ENCODE data around the gene NF2. TPM values are rescaled to one million over a fixed set of nuclear protein-coding genes. Genes with fewer than 3 reads are reported as not detected.

NF2 gene
- total RNA-seq, 1 donor from 2014 or later: 73.0 TPM

- H3K4me1 Mint-ChIP-seq (ENCODE audit: low read depth): peaks cover 4% of the 10 kb centered on the region
- no peaks in the 10 kb centered on the region for H3K27me3 Mint-ChIP-seq (ENCODE audit: low read depth)
- peaks cover 29% of the 10 kb centered on the region for H3K36me3 Mint-ChIP-seq (ENCODE audit: low read depth)
- H3K4me3 Mint-ChIP-seq (ENCODE audit: unreplicated experiment): no peak overlapping the region
- H3K27ac Mint-ChIP-seq (ENCODE audit: unreplicated experiment): no peak overlapping the region
- no peak for TF ChIP-seq CTCF (IDR thresholded peaks at IDR 0.05)
- H3K9me3 Mint-ChIP-seq (ENCODE audit: low read depth): no peaks in the 10 kb centered on the region
- DNase-seq (ENCODE audit: low spot score): no peak
Measured at GRCh38 chr22:29668673-29669072, 65.2 kb downstream of the NF2 start.

- H3K4me3 Mint-ChIP-seq (ENCODE audit: unreplicated experiment): no peak overlapping the region
- no peaks in the 10 kb centered on the region for H3K4me1 Mint-ChIP-seq (ENCODE audit: low read depth)
- peaks cover 32% of the 10 kb centered on the region for H3K36me3 Mint-ChIP-seq (ENCODE audit: low read depth)
- no peaks in the 10 kb centered on the region for H3K27me3 Mint-ChIP-seq (ENCODE audit: low read depth)
- H3K27ac Mint-ChIP-seq (ENCODE audit: unreplicated experiment): no peak overlapping the region
- H3K9me3 Mint-ChIP-seq (ENCODE audit: low read depth): no peaks in the 10 kb centered on the region
- no peak for DNase-seq (ENCODE audit: low spot score)
- no peak for TF ChIP-seq CTCF (IDR thresholded peaks at IDR 0.05)
Measured at GRCh38 chr22:29670626-29671025, 67.2 kb downstream of the NF2 start.

- H3K27me3 Mint-ChIP-seq (ENCODE audit: low read depth): no peaks in the 10 kb centered on the region
- no peaks in the 10 kb centered on the region for H3K9me3 Mint-ChIP-seq (ENCODE audit: low read depth)
- no peak overlapping the region for H3K27ac Mint-ChIP-seq (ENCODE audit: unreplicated experiment)
- H3K4me3 Mint-ChIP-seq (ENCODE audit: unreplicated experiment): no peak overlapping the region
- no peak for TF ChIP-seq CTCF (IDR thresholded peaks at IDR 0.05)
- DNase-seq (ENCODE audit: low spot score): no peak
- peaks cover 42% of the 10 kb centered on the region for H3K36me3 Mint-ChIP-seq (ENCODE audit: low read depth)
- H3K4me1 Mint-ChIP-seq (ENCODE audit: low read depth): no peaks in the 10 kb centered on the region
Measured at GRCh38 chr22:29673361-29674066, 70.1 kb downstream of the NF2 start.

GRCh38 chr22:29674121-29674520, 70.7 kb downstream of the NF2 start:
- H3K4me1 Mint-ChIP-seq (ENCODE audit: low read depth): no peaks in the 10 kb centered on the region
- no peak for TF ChIP-seq CTCF (IDR thresholded peaks at IDR 0.05)
- peaks cover 41% of the 10 kb centered on the region for H3K36me3 Mint-ChIP-seq (ENCODE audit: low read depth)
- no peak overlapping the region for H3K27ac Mint-ChIP-seq (ENCODE audit: unreplicated experiment)
- no peak overlapping the region for H3K4me3 Mint-ChIP-seq (ENCODE audit: unreplicated experiment)
- no peaks in the 10 kb centered on the region for H3K9me3 Mint-ChIP-seq (ENCODE audit: low read depth)
- no peak for DNase-seq (ENCODE audit: low spot score)
- H3K27me3 Mint-ChIP-seq (ENCODE audit: low read depth): no peaks in the 10 kb centered on the region

GRCh38 chr22:29679316-29679715, 75.9 kb downstream of the NF2 start:
- Mint-ChIP-seq H3K27ac (ENCODE audit: unreplicated experiment) (no peak overlapping the region), H3K4me3 (ENCODE audit: unreplicated experiment) (no peak overlapping the region), H3K36me3 (ENCODE audit: low read depth) (peaks cover 44% of the 10 kb centered on the region), H3K9me3 (ENCODE audit: low read depth) (no peaks in the 10 kb centered on the region), H3K4me1 (ENCODE audit: low read depth) (no peaks in the 10 kb centered on the region), H3K27me3 (ENCODE audit: low read depth) (no peaks in the 10 kb centered on the region)
- no peak for TF ChIP-seq CTCF (IDR thresholded peaks at IDR 0.05)
- DNase-seq (ENCODE audit: low spot score): no peak

Measured in chondrocyte (in vitro differentiated cells).